ENCODE results near the gene ATP2A3.

ATP2A3 gene

GRCh38 chr17:3985846-3986245 is 21.6 kb upstream of the ATP2A3 start:
- TF ChIP-seq POLR2A (IDR thresholded peaks at IDR 0.05; ENCODE audit: low read depth, low read length), result no peak
- FAIRE-seq (no peak), DNase-seq (ENCODE audit: insufficient read length, low spot score) (no peak)

- FAIRE-seq (no peak), DNase-seq (ENCODE audit: insufficient read length, low spot score) (peak; percentile 57)
- no peak for TF ChIP-seq POLR2A (IDR thresholded peaks at IDR 0.05; ENCODE audit: low read depth, low read length)
Measured at GRCh38 chr17:3983606-3984484, 19.6 kb upstream of the ATP2A3 start.

GRCh38 chr17:3982541-3983017 is 18.3 kb upstream of the ATP2A3 start:
- DNase-seq (ENCODE audit: insufficient read length, low spot score) (no peak), FAIRE-seq (no peak)
- TF ChIP-seq POLR2A (IDR thresholded peaks at IDR 0.05; ENCODE audit: low read depth, low read length), result no peak

GRCh38 chr17:3982113-3982512 is 17.9 kb upstream of the ATP2A3 start:
- DNase-seq (ENCODE audit: insufficient read length, low spot score) (no peak), FAIRE-seq (no peak)
- no peak for TF ChIP-seq POLR2A (IDR thresholded peaks at IDR 0.05; ENCODE audit: low read depth, low read length)

- FAIRE-seq (no peak), DNase-seq (ENCODE audit: insufficient read length, low spot score) (no peak)
- TF ChIP-seq POLR2A (IDR thresholded peaks at IDR 0.05; ENCODE audit: low read depth, low read length), result no peak
Measured at GRCh38 chr17:3981455-3981854, 17.2 kb upstream of the ATP2A3 start.

- TF ChIP-seq POLR2A (IDR thresholded peaks at IDR 0.05; ENCODE audit: low read depth, low read length), result no peak
- FAIRE-seq, result no peak
- no peak for DNase-seq (ENCODE audit: insufficient read length, low spot score)
Measured at GRCh38 chr17:3980381-3981014, 16.3 kb upstream of the ATP2A3 start.

GRCh38 chr17:3979290-3979611 is 15.0 kb upstream of the ATP2A3 start:
- no peak for FAIRE-seq

GRCh38 chr17:3978421-3979289 is 14.4 kb upstream of the ATP2A3 start:
- FAIRE-seq (no peak), DNase-seq (ENCODE audit: insufficient read length, low spot score) (no peak)
- no peak for TF ChIP-seq POLR2A (IDR thresholded peaks at IDR 0.05; ENCODE audit: low read depth, low read length)

More at GRCh38 chr17:3979290-3979611, 15.0 kb upstream of the ATP2A3 start:
- DNase-seq (ENCODE audit: insufficient read length, low spot score), result no peak
- no peak for TF ChIP-seq POLR2A (IDR thresholded peaks at IDR 0.05; ENCODE audit: low read depth, low read length)

- no peak for TF ChIP-seq POLR2A (IDR thresholded peaks at IDR 0.05; ENCODE audit: low read depth, low read length)
- DNase-seq (ENCODE audit: insufficient read length, low spot score), result no peak
- no peak for FAIRE-seq
Measured at GRCh38 chr17:3977387-3977786, 13.2 kb upstream of the ATP2A3 start.

GRCh38 chr17:3976675-3977171 is 12.5 kb upstream of the ATP2A3 start:
- TF ChIP-seq POLR2A (IDR thresholded peaks at IDR 0.05; ENCODE audit: low read depth, low read length), result no peak
- DNase-seq (ENCODE audit: insufficient read length, low spot score), result no peak
- no peak for FAIRE-seq

GRCh38 chr17:3974980-3975379 is 10.7 kb upstream of the ATP2A3 start:
- no peak for TF ChIP-seq POLR2A (IDR thresholded peaks at IDR 0.05; ENCODE audit: low read depth, low read length)
- DNase-seq (ENCODE audit: insufficient read length, low spot score) (no peak), FAIRE-seq (no peak)

- DNase-seq (ENCODE audit: insufficient read length, low spot score) (no peak), FAIRE-seq (no peak)
- TF ChIP-seq POLR2A (IDR thresholded peaks at IDR 0.05; ENCODE audit: low read depth, low read length), result no peak
Measured at GRCh38 chr17:3974138-3974687, 10.0 kb upstream of the ATP2A3 start.

GRCh38 chr17:3973495-3974137 is 9.4 kb upstream of the ATP2A3 start:
- FAIRE-seq (no peak), DNase-seq (ENCODE audit: insufficient read length, low spot score) (no peak)
- no peak for TF ChIP-seq POLR2A (IDR thresholded peaks at IDR 0.05; ENCODE audit: low read depth, low read length)

All from H54 (cell line).